BLaER1 (cell line): ENCODE measurements around the gene FRZB.

Source experiments
- H3K27ac ChIP-seq: shearing (Covaris generic); formaldehyde crosslinking; 2 replicates; pipeline ENCODE4 v1.8.1; 2022
- H3K27me3 ChIP-seq: shearing (Covaris generic); formaldehyde crosslinking; 2 replicates; pipeline ENCODE4 v1.8.1; 2022
- H3K36me3 ChIP-seq: shearing (Covaris generic); formaldehyde crosslinking; 2 replicates; pipeline ENCODE4 v1.8.1; 2022
- H3K4me1 ChIP-seq: shearing (Covaris generic); formaldehyde crosslinking; 2 replicates; pipeline ENCODE4 v1.8.1; 2022
- H3K4me2 ChIP-seq: shearing (Covaris generic); formaldehyde crosslinking; 2 replicates; pipeline ENCODE4 v1.8.1; 2022
- H3K4me3 ChIP-seq: shearing (Covaris generic); formaldehyde crosslinking; 2 replicates; pipeline ENCODE4 v1.8.1; 2022
- H3K9ac ChIP-seq: shearing (Covaris generic); formaldehyde crosslinking; 2 replicates; pipeline ENCODE4 v1.8.1; 2022
- H3K9me3 ChIP-seq: shearing (Covaris generic); formaldehyde crosslinking; 2 replicates; pipeline ENCODE4 v1.8.1; 2022
- H4K20me1 ChIP-seq: shearing (Covaris generic); formaldehyde crosslinking; 2 replicates; pipeline ENCODE4 v1.8.1; 2022
- Cebpa-rat ChIP-seq: shearing (Covaris generic); IDR thresholded peaks from 2 replicates; pipeline ENCODE4 v1.8.1; 2022

FRZB gene

DNA sequence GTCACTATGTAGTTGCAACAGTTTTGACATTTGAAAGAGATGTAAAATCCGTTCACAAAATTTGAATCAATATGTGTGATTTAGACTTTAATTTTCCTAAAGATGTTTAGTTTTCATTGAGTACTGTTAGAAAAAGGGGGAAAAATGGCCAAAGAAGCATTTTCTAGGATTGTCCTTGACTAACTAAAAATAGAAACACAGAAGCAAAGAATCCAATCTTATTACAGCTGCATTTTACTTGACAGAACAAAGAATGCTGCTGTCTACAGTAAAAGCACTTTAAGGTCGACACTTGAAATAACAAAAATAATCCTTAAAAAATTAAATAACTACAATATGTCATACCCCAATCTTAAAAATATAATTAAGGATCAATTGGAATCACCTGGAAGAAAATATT is 48.9 kb downstream of the FRZB start:
- no peak for TF ChIP-seq Cebpa-rat
- Histone ChIP-seq H3K4me1 (no peaks in the 10 kb centered on the region), H3K36me3 (no peaks in the 10 kb centered on the region), H3K27me3 (no peaks in the 10 kb centered on the region), H3K4me2 (no peak overlapping the region), H4K20me1 (no peaks in the 10 kb centered on the region), H3K4me3 (no peak overlapping the region), H3K9ac (no peak overlapping the region), H3K9me3 (no peaks in the 10 kb centered on the region), H3K27ac (no peak overlapping the region)

DNA sequence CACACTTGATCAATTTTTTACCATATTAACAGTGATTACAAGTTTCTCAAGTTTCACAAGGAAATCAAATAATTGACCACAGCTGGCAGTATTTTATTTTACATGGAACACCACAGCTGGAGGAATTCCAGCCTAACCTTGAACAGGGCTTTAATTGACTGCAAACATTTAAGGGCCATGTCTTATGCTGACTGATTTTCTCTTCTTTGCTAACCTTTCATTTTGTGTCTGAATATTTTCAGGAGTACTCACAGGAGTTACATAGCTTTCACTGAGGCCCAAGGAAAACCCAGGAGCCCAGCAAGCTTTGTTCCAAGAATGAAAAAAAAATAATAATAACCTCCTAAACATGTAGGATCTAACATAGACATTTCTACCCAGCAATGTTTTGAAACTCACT is 49.6 kb downstream of the FRZB start:
- no peaks in the 10 kb centered on the region for H3K4me1 ChIP-seq
- TF ChIP-seq Cebpa-rat, result no peak
- H4K20me1 ChIP-seq, result no peaks in the 10 kb centered on the region
- H3K36me3 ChIP-seq, result no peaks in the 10 kb centered on the region
- H3K9me3 ChIP-seq, result no peaks in the 10 kb centered on the region
- no peak overlapping the region for H3K4me2 ChIP-seq
- H3K27me3 ChIP-seq, result no peaks in the 10 kb centered on the region
- H3K27ac ChIP-seq, result no peak overlapping the region
- no peak overlapping the region for H3K9ac ChIP-seq
- no peak overlapping the region for H3K4me3 ChIP-seq

DNA sequence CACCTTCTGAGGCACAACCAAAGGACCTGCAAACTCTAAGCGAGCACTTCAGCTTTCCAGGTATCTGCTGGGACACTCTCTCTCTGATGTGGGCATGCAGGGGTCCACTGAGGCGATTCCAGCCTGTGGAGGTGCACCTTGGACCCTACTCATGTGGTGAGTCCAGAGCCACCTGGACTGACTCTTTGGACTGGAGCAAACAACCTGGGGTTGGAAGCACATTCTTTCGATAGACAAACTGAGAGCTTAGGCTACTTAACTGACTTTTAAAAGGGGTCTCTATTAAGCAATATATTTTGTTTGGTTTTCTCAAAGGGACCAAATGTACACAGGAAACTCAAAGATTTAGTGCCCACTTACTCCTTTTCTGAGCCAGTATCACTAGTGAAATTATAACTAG is 51.6 kb downstream of the FRZB start:
- Histone ChIP-seq H3K36me3 (no peaks in the 10 kb centered on the region), H3K27ac (no peak overlapping the region), H3K4me1 (no peaks in the 10 kb centered on the region), H3K9ac (no peak overlapping the region), H3K4me3 (no peak overlapping the region), H4K20me1 (no peaks in the 10 kb centered on the region), H3K4me2 (no peak overlapping the region), H3K27me3 (no peaks in the 10 kb centered on the region), H3K9me3 (no peaks in the 10 kb centered on the region)
- no peak for TF ChIP-seq Cebpa-rat

DNA sequence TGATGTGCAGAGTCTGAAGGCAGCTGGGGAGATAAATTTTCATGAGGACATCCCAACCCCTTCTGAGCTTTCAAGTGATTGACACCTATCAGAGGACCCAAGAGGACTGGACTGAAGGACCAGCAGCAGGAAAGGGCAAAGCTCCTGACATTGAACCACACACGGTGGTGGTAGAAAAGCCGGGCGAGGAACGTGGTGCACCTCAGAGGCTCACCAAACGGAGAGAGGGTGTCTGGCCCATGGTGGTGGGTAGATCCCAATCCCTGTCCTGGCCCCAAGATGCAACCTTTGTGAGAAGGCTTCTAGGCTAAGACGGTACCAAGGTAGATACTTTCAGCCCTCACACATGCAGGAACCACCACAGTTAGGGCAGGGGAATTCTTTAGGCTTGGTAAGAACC is 52.1 kb downstream of the FRZB start:
- Histone ChIP-seq H3K4me3 (no peak overlapping the region), H3K27ac (no peak overlapping the region), H3K4me2 (no peak overlapping the region), H4K20me1 (no peaks in the 10 kb centered on the region), H3K36me3 (no peaks in the 10 kb centered on the region), H3K4me1 (no peaks in the 10 kb centered on the region), H3K9ac (no peak overlapping the region), H3K27me3 (no peaks in the 10 kb centered on the region), H3K9me3 (no peaks in the 10 kb centered on the region)
- TF ChIP-seq Cebpa-rat, result no peak

DNA sequence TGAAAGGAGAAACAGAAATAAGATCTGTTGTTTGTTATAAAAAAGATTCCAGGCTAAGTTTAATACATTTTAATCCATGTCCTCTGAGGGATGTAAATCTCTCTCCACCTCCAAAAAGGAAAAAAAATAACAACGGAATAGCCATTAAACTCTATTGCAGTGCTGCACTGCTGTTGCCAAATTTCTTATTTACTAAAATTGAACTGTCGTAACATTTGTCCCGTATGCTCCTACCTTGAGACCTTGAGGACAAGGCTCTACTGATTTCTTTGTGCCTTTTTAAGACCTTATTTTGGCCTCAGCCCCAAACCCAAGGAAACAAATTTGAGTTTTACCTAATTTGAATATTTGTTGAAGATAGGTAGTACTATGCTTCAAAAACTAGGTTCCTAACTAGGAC is 56.4 kb downstream of the FRZB start:
- no peaks in the 10 kb centered on the region for H3K36me3 ChIP-seq
- no peak for TF ChIP-seq Cebpa-rat
- H3K4me3 ChIP-seq, result no peak overlapping the region
- H3K4me1 ChIP-seq, result no peaks in the 10 kb centered on the region
- H3K27ac ChIP-seq, result no peak overlapping the region
- no peak overlapping the region for H3K9ac ChIP-seq
- no peaks in the 10 kb centered on the region for H3K27me3 ChIP-seq
- no peaks in the 10 kb centered on the region for H4K20me1 ChIP-seq
- H3K4me2 ChIP-seq, result no peak overlapping the region
- no peaks in the 10 kb centered on the region for H3K9me3 ChIP-seq

DNA sequence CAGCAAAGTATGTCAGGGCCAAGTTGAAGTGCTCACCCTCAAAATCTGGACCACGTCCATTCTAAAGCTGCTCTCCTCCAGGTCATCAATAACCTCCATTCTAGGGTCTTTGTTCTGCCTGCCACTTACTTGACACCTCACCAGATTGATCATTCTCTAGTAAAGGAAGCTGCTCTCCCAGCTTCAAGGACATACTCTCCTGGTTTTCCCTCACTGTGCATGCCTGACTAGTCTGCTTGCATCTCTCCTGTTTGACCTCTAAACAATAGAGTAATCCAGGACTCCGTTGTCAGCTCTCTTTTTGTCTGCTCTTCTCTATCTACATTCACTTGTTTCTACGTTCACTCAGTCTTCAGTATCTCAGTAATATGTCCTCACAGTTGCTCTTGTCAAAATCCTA is 59.1 kb downstream of the FRZB start:
- Histone ChIP-seq H3K4me3 (no peak overlapping the region), H3K36me3 (no peaks in the 10 kb centered on the region), H3K9ac (no peak overlapping the region), H3K9me3 (no peaks in the 10 kb centered on the region), H3K4me2 (no peak overlapping the region), H4K20me1 (no peaks in the 10 kb centered on the region), H3K27ac (no peak overlapping the region), H3K27me3 (no peaks in the 10 kb centered on the region), H3K4me1 (no peaks in the 10 kb centered on the region)
- TF ChIP-seq Cebpa-rat, result no peak

DNA sequence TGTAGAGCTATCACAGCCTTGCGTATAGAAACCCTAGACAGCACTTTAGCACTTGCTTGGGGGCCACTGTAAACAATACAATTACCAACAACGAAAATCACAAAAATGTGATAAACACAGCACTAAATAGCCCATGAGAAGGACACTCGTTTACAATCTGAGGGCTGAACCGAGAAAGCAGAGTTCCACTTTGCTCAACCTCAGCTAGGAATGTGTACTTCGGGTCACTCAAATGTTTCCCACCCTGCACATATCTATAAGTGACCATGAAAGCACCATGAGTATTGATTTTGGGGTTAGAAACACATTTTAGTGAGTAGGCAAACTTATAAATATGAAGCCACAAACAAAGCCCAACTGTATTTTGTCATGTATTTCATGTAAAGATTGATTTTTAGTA is 62.3 kb downstream of the FRZB start:
- TF ChIP-seq Cebpa-rat, result no peak

DNA sequence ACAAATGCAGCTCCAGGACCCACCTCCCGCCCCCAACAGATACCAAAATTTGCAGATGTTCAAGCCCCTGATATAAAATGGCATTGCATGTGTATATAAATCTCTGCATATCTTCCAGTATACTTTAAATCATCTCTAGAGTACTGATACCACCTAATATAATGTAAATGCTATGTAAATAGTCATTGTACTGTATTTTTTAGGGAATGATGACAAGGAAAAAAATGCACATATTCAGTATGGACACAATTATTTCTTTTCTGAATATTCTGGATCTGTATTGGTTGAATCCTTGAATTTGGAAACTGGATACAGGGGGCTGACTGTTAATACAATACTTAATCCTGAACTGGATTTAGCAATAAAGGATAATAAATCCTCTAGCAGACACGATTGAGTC is 67.7 kb downstream of the FRZB start:
- no peaks in the 10 kb centered on the region for H4K20me1 ChIP-seq
- no peaks in the 10 kb centered on the region for H3K4me1 ChIP-seq
- no peak overlapping the region for H3K4me2 ChIP-seq
- no peaks in the 10 kb centered on the region for H3K27me3 ChIP-seq
- H3K27ac ChIP-seq, result no peak overlapping the region
- no peak for TF ChIP-seq Cebpa-rat
- no peak overlapping the region for H3K9ac ChIP-seq
- no peak overlapping the region for H3K4me3 ChIP-seq
- H3K36me3 ChIP-seq, result no peaks in the 10 kb centered on the region
- H3K9me3 ChIP-seq, result no peaks in the 10 kb centered on the region

More for the DNA sequence above, 62.3 kb downstream of the FRZB start:
- Histone ChIP-seq H3K4me2 (no peak overlapping the region), H3K4me3 (no peak overlapping the region), H3K4me1 (no peaks in the 10 kb centered on the region), H3K36me3 (no peaks in the 10 kb centered on the region), H3K27me3 (no peaks in the 10 kb centered on the region), H3K9ac (no peak overlapping the region), H3K9me3 (no peaks in the 10 kb centered on the region), H3K27ac (no peak overlapping the region), H4K20me1 (no peaks in the 10 kb centered on the region)

DNA sequence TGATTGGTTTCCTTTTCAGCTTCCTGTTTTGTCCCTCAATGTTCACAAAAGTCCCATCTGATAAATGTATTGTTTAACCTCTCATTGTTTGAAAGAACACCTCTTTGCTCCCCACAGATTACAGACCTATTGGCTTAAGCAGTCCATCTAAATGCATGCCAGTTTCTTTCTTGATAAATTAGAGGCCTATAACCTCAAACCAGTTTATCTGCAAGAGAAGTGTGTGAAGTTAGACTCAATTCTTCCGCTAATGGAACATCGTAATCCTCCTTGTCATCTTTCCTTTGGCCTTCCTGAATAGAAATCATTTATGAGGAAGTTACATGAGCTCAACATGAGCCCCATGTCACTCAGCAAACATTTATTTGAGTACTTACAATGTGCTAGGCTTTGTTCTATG is 74.0 kb downstream of the FRZB start:
- Histone ChIP-seq H3K4me3 (no peak overlapping the region), H3K4me2 (no peak overlapping the region), H3K27me3 (no peaks in the 10 kb centered on the region), H3K4me1 (0 out of 2 replicates have a peak, but pooled peaks cover 6% of the 10 kb centered on the region), H3K9me3 (no peaks in the 10 kb centered on the region), H4K20me1 (no peaks in the 10 kb centered on the region), H3K27ac (no peak overlapping the region), H3K9ac (no peak overlapping the region), H3K36me3 (no peaks in the 10 kb centered on the region)
- TF ChIP-seq Cebpa-rat, result no peak

DNA sequence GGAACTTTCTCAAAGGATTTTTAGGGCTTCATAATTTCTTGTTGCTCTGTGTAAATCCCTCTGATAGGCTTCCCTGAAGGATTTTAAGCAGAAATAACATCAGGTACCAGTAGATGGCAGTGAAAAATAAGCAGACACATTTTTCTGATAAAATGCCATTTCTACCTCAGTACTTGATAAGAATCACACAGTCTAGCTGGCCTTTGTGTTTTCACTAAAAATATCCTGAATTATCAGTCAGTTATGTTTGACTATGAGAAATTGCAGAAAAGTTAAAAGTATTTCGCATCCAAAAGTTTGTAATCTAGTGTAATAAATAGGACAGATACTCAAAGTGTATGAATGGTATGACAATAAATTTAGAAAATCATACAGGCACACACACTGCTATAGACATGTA is 81.7 kb downstream of the FRZB start:
- H3K4me2 ChIP-seq, result no peak overlapping the region
- no peaks in the 10 kb centered on the region for H3K27me3 ChIP-seq
- H3K4me1 ChIP-seq, result no peaks in the 10 kb centered on the region
- H4K20me1 ChIP-seq, result no peaks in the 10 kb centered on the region
- H3K4me3 ChIP-seq, result no peak overlapping the region
- H3K36me3 ChIP-seq, result peaks cover 14% of the 10 kb centered on the region
- H3K9ac ChIP-seq, result no peak overlapping the region
- peaks cover 12% of the 10 kb centered on the region; the same call in 1 of the 2 replicates for H3K9me3 ChIP-seq
- no peak overlapping the region for H3K27ac ChIP-seq
- TF ChIP-seq Cebpa-rat, result no peak

DNA sequence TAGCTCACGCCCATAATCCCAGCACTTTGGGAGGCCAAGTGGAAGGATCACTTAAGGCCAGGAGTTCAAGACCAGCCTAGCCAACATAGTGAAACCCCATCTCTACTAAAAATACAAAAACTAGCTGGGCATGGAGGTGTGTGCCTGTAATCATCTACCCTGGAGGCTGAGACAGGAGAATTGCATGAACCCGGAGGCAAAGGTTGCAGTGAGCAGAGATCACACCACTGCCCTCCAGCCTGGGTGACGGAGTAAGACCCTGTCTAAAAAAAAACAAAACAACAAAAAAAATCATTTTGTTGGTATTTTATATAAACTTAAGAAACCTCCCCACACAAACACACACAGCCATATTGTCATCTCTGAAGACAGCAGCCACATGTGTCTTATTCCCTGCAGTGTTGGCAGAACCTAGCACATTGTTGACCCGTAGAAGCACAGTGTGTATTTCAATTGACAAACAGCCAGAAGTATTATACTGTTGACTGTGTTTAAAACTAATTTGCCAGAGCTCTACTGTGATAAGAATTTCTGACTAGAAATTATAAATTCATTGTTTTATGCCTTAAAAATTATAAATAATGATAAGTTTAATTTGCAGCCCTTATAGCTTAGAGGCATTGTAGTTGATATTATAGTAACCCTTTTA is 82.3 kb downstream of the FRZB start:
- Histone ChIP-seq H3K4me2 (no peak overlapping the region), H3K27ac (no peak overlapping the region), H4K20me1 (no peaks in the 10 kb centered on the region), H3K4me3 (no peak overlapping the region), H3K36me3 (peaks cover 16% of the 10 kb centered on the region), H3K9ac (no peak overlapping the region), H3K27me3 (no peaks in the 10 kb centered on the region), H3K9me3 (peaks cover 12% of the 10 kb centered on the region; the same call in 1 of the 2 replicates), H3K4me1 (no peaks in the 10 kb centered on the region)
- TF ChIP-seq Cebpa-rat, result no peak
